K562 (cell line): ENCODE data around the gene LPCAT1. TPM values are rescaled to one million over a fixed set of nuclear protein-coding genes. Genes with fewer than 3 reads are reported as not detected.

Experiments
- ATAC-seq: fragments of 200-7000 bp; cut with Tn5 transposase; 3 replicates; pipeline ENCODE4 v1.9.1; 2020; ENCODE audit warnings: moderate library complexity
- BruUV-seq: library from RNA; stranded (reverse); fragments of 400-500 nt; replicated peaks from 2 replicates; lab custom pipeline; 2021; lab: Mats Ljungman, UMichigan
- CTCF ChIA-PET: fragments of 300-600 bp; formaldehyde crosslinking; extraction: SDS; loops from one replicate; lab custom pipeline; 2021; ENCODE audit warnings: low intra/inter-chr PET ratio; lab: Yijun Ruan, JAX
- POLR2A ChIA-PET: fragments of 300-600, 350-650 bp; sonication (Branson Sonifier 250); formaldehyde crosslinking; extraction: SDS; loops from one replicate; lab custom pipeline; 2021; ENCODE audit warnings: antibody characterized with exemption, inconsistent platforms; lab: Yijun Ruan, JAX
- DNase-seq, 4 experiments: peaks; one replicate each; pipeline versions ENCODE4 v3.0.0 to v3.0.0-alpha.2; 2011 to 2018; ENCODE audit warnings: low spot score in 3 of 4, mixed read lengths in 3 of 4; ENCODE audit errors: extremely low read depth in 1 of 4
- FAIRE-seq: peaks from 2 replicates; lab custom pipeline; 2011; peaks lifted over from hg19 to GRCh38; lab: Jason Lieb, UNC
- H2AFZ ChIP-seq: 2 replicates; pipeline ENCODE4 v1.6.0; 2011; ENCODE audit warnings: low read depth, low read length, control low read depth, inconsistent platforms
- H3K27ac ChIP-seq: fragments of 200-600 bp; 3 replicates; pipeline ENCODE4 v1.8.0; 2011; ENCODE audit warnings: low read depth, mild to moderate bottlenecking, control low read depth, inconsistent platforms, low read length, moderate library complexity, mixed read lengths; ENCODE audit errors: extremely low read depth
- H3K27me3 ChIP-seq, 2 experiments: fragments of 300-600 bp in 1 of 2; 2 replicates in 1 of 2; 3 replicates in 1 of 2; pipeline versions ENCODE4 v1.6.0 to v1.8.0; 2011; ENCODE audit warnings: inconsistent platforms in 2 of 2, low read length in 2 of 2, mild to moderate bottlenecking in 1 of 2, mixed read lengths in 1 of 2, moderate library complexity in 1 of 2; ENCODE audit not compliant: control insufficient read depth in 2 of 2, insufficient read depth in 2 of 2
- H3K36me3 ChIP-seq: fragments of 300-600 bp; 3 replicates; pipeline ENCODE4 v1.8.0; 2011; ENCODE audit warnings: mild to moderate bottlenecking, low read length, inconsistent platforms; ENCODE audit not compliant: control insufficient read depth, insufficient read depth
- H3K4me1 ChIP-seq, 2 experiments: fragments of 200-600 bp in 1 of 2; replicated peaks in 1 of 2; 2 replicates in 1 of 2; 3 replicates in 1 of 2; pipeline versions ENCODE4 v1.5.1 to v1.8.0; 2011; ENCODE audit warnings: inconsistent platforms in 2 of 2, low read length in 2 of 2, mild to moderate bottlenecking in 1 of 2, mixed read lengths in 1 of 2, moderate library complexity in 1 of 2; ENCODE audit not compliant: control insufficient read depth in 2 of 2, insufficient read depth in 2 of 2
- H3K4me2 ChIP-seq: 2 replicates; pipeline ENCODE4 v1.6.1; 2011; ENCODE audit warnings: low read length, control low read depth, inconsistent platforms, mixed read lengths; ENCODE audit not compliant: insufficient read depth
- H3K4me3 ChIP-seq: fragments of 200-600 bp; sonication (generic), shearing (Covaris generic); 2 replicates; pipeline ENCODE4 v1.5.1; 2016; ENCODE audit warnings: control low read depth, inconsistent platforms
- H3K79me2 ChIP-seq: fragments of 200-600 bp; 3 replicates; pipeline ENCODE4 v1.8.0; 2011; ENCODE audit warnings: low read length, inconsistent platforms; ENCODE audit not compliant: control insufficient read depth, insufficient read depth
- H3K9ac ChIP-seq, 2 experiments: 2 replicates each; pipeline versions ENCODE4 v1.6.0 to v1.6.1; 2011; ENCODE audit warnings: low read depth in 2 of 2, low read length in 2 of 2, control low read depth in 1 of 2, inconsistent platforms in 1 of 2, mild to moderate bottlenecking in 1 of 2, mixed read lengths in 1 of 2; ENCODE audit not compliant: insufficient read depth in 1 of 2
- H3K9me1 ChIP-seq: one replicate; pipeline ENCODE4 v1.6.0; 2011; ENCODE audit warnings: inconsistent platforms, mild to moderate bottlenecking, low read length, moderate library complexity; ENCODE audit not compliant: control insufficient read depth, insufficient read depth
- H3K9me3 ChIP-seq: replicated peaks from 2 replicates; pipeline ENCODE4 v1.5.1; 2011; ENCODE audit warnings: low read depth, low read length, inconsistent platforms; ENCODE audit not compliant: control insufficient read depth, insufficient read depth
- H4K20me1 ChIP-seq: replicated peaks from 2 replicates; pipeline ENCODE4 v1.6.1; 2011; ENCODE audit warnings: low read length, inconsistent platforms, mixed read lengths; ENCODE audit not compliant: control insufficient read depth, insufficient read depth
- CXXC5 ChIP-seq: fragments of 250-450 bp; sonication (Bioruptor Pico); IDR thresholded peaks from 2 replicates; pipeline ENCODE4 v1.8.0; 2022; ENCODE audit warnings: inconsistent platforms, mild to moderate bottlenecking, moderate library complexity
- DNMT1 ChIP-seq: fragments of 450-650 bp; IDR thresholded peaks from 2 replicates; pipeline ENCODE4 v1.6.1; 2016; ENCODE audit warnings: antibody characterized with exemption, mild to moderate bottlenecking
- ERF ChIP-seq: fragments of 450-650 bp; formaldehyde crosslinking; IDR thresholded peaks from 2 replicates; pipeline ENCODE4 v1.4.0; 2020; ENCODE audit warnings: mild to moderate bottlenecking, mixed read lengths
- ETV6 ChIP-seq, 3 experiments: fragments of 150-350 bp in 1 of 3; sonication (generic) in 1 of 3; formaldehyde crosslinking in 1 of 3; IDR thresholded peaks; 2 replicates each; pipeline versions ENCODE4 v1.6.1 to v1.8.0; 2014 to 2022; ENCODE audit warnings: borderline replicate concordance in 2 of 3, low read depth in 2 of 3, antibody characterized with exemption in 1 of 3, low read length in 1 of 3, mild to moderate bottlenecking in 1 of 3, missing genetic modification reagents in 1 of 3
- FOXM1 ChIP-seq, 2 experiments: fragments of 450-650 bp in 1 of 2; sonication (generic) in 1 of 2; formaldehyde crosslinking in 1 of 2; IDR thresholded peaks; 2 replicates each; pipeline versions ENCODE4 v1.6.1 to v1.9.0; 2017 to 2022; ENCODE audit warnings: low read depth in 2 of 2, mild to moderate bottlenecking in 2 of 2, missing genetic modification reagents in 1 of 2, moderate library complexity in 1 of 2
- HES1 ChIP-seq: fragments of 450-650 bp; IDR thresholded peaks from 2 replicates; pipeline ENCODE4 v1.6.1; 2016; ENCODE audit warnings: low read depth, mild to moderate bottlenecking, moderate library complexity
- NEUROD1 ChIP-seq: fragments of 150-350 bp; IDR thresholded peaks from 2 replicates; pipeline ENCODE4 v1.6.1; 2014; ENCODE audit warnings: borderline replicate concordance, low read length, low read depth; ENCODE audit not compliant: partially characterized antibody
- SMARCA4 ChIP-seq: fragments of 450-650 bp; IDR thresholded peaks from 2 replicates; pipeline ENCODE4 v1.6.1; 2016
- TSC22D4 ChIP-seq: fragments of 450-650 bp; IDR thresholded peaks from 2 replicates; pipeline ENCODE4 v1.6.1; 2016; ENCODE audit warnings: missing genetic modification characterization, missing biosample characterization, control low read depth
- ZNF121 ChIP-seq: sonication (generic); formaldehyde crosslinking; conservative IDR thresholded peaks from 2 replicates; pipeline ENCODE4 v1.8.0; 2022; ENCODE audit warnings: missing genetic modification reagents
- ZNF165 ChIP-seq: fragments of 250-450 bp; sonication (Bioruptor Pico); IDR thresholded peaks from 2 replicates; pipeline ENCODE4 v1.4.0; 2020; ENCODE audit warnings: borderline replicate concordance
- ZNF253 ChIP-seq: fragments of 250-450 bp; sonication (Bioruptor Pico); conservative IDR thresholded peaks from 2 replicates; pipeline ENCODE4 v1.6.1; 2021; ENCODE audit warnings: mild to moderate bottlenecking
- ZNF717 ChIP-seq: fragments of 250-450 bp; sonication (Bioruptor Pico); IDR thresholded peaks from 2 replicates; pipeline ENCODE4 v1.5.0; 2021
- whole genome bisulfite sequencing: fragments of 100-300 bp; shearing (Covaris generic); methylation state at CpG from one replicate; pipeline ENCODE4 v1.1.6; 2016; ENCODE audit warnings: low coverage, mixed read lengths; ENCODE audit not compliant: insufficient coverage; ENCODE audit errors: missing lambda C conversion rate; 5-methylcytosine and 5-hydroxymethylcytosine counted together
- in situ Hi-C: fragments of 300-500 bp; cut with MboI; formaldehyde crosslinking; loops from 4 replicates; pipeline ENCODE4 v1.15.0; 2018; ENCODE audit warnings: inconsistent platforms, mixed read lengths
- intact Hi-C: fragments of 100-400 bp; cut with micrococcal nuclease; formaldehyde crosslinking; loops from 2 replicates; pipeline ENCODE4 v1.14.2; 2022
- polyA plus RNA-seq, 8 experiments: library from polyadenylated mRNA; depleted of rRNA in 4 of 8; stranded (reverse) in 5 of 8; unstranded in 3 of 8; fragments of >200 nt; fragmentation: Nextera tagmentation in 2 of 8; fragmentation: Illumina TruSeq in 1 of 8; extraction: Ambion mirVana in 2 of 8; extraction: Trizol in 1 of 8; gene quantifications; 2 replicates each; pipeline versions ENCODE4 v1.2.1 to v1.2.3, GENCODE V29; 2011 to 2014; ENCODE audit warnings: inconsistent platforms in 1 of 8, missing spikeins in 1 of 8
- total RNA-seq, 7 experiments: library from RNA; depleted of rRNA in 6 of 7; stranded (reverse); fragments of >200 nt in 6 of 7; fragmentation: Illumina TruSeq in 2 of 7; extraction: Trizol in 2 of 7; gene quantifications; 2 replicates each; pipeline versions ENCODE4 v1.2.1 to v1.2.3, GENCODE V29; 2011 to 2021; ENCODE audit warnings: low replicate concordance in 1 of 7
- TF ChIP-seq, protein P1 (sequence below): sonication (generic); formaldehyde crosslinking; IDR thresholded peaks from 2 replicates; pipeline ENCODE4 v1.8.1; 2023; ENCODE audit warnings: mild to moderate bottlenecking, missing genetic modification reagents

LPCAT1 gene
- total and polyA plus RNA-seq, 9 of the 15 experiments (the other 6 are each of a cell fraction or from before 2014, with no cell fraction given): 0.14 to 18.4 (median 13.9) TPM

GRCh38 chr5:1551426-1552301 lies 27.9 kb upstream of the LPCAT1 start:
- H3K4me1 ChIP-seq: peaks cover 0 to 22% of the 10 kb centered on the region in 2 experiments; a peak in 2 of 5 replicates
- intact Hi-C loops: no loop called here
- peaks cover 23% of the 10 kb centered on the region for H4K20me1 ChIP-seq
- peak overlapping the region in 1 of 2 experiments; percentile 61; a peak in 1 of 4 replicates for H3K9ac ChIP-seq
- H3K27ac ChIP-seq: no peak overlapping the region
- no peak for FAIRE-seq
- TF ChIP-seq ZNF121: no peak
- TF ChIP-seq TSC22D4 (tag): no peak
- no peak for TF ChIP-seq ERF (CRISPR knock-in tag)
- no peak for TF ChIP-seq ZNF165 (CRISPR knock-in tag)
- no peak for TF ChIP-seq ZNF717 (CRISPR knock-in tag)
- TF ChIP-seq SMARCA4: no peak
- TF ChIP-seq ZNF253: no peak
- TF ChIP-seq FOXM1 (IDR thresholded peaks at IDR 0.05; ENCODE audit: low read depth): no peak
- no peak for TF ChIP-seq FOXM1 (CRISPR knock-in tag; IDR thresholded peaks at IDR 0.05; ENCODE audit: low read depth)
- no peak for TF ChIP-seq NEUROD1
- TF ChIP-seq, protein P1, sequence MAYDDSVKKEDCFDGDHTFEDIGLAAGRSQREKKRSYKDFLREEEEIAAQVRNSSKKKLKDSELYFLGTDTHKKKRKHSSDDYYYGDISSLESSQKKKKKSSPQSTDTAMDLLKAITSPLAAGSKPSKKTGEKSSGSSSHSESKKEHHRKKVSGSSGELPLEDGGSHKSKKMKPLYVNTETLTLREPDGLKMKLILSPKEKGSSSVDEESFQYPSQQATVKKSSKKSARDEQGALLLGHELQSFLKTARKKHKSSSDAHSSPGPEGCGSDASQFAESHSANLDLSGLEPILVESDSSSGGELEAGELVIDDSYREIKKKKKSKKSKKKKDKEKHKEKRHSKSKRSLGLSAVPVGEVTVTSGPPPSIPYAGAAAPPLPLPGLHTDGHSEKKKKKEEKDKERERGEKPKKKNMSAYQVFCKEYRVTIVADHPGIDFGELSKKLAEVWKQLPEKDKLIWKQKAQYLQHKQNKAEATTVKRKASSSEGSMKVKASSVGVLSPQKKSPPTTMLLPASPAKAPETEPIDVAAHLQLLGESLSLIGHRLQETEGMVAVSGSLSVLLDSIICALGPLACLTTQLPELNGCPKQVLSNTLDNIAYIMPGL (CRISPR knock-in tag): no peak
- no peak for TF ChIP-seq HES1
- no peak for TF ChIP-seq CXXC5 (CRISPR knock-in tag)
- TF ChIP-seq DNMT1: no peak
- TF ChIP-seq ETV6 (IDR thresholded peaks at IDR 0.05; ENCODE audit: borderline replicate concordance in 1 of 2, low read depth in 2 of 2, low read length in 1 of 2): no peak
- no peak for TF ChIP-seq ETV6 (CRISPR knock-in tag; IDR thresholded peaks at IDR 0.05; ENCODE audit: borderline replicate concordance)
- TF ChIP-seq, all 486 proteins: peak for 0
- ATAC-seq (no peak), DNase-seq (peak in 2 of 4 experiments; percentile 12 to 14)
- in situ Hi-C loops: no loop called here
- 6% methylated on average over 32 of the region's 32 CpGs for WGBS
- H3K36me3 ChIP-seq: no peaks in the 10 kb centered on the region
- ChIA-PET POLR2A (interaction anchor here (0.5 to 1.0 kb wide), 4 partner anchors 10 to 930 kb away, joined by 3 read pairs; no protein-coding TSS in a partner anchor), CTCF (no interaction called here)
- H3K4me3 ChIP-seq: no peak overlapping the region
- H3K27me3 ChIP-seq: peaks cover 75 to 97% of the 10 kb centered on the region in 2 experiments
- no peak overlapping the region for H2AFZ ChIP-seq
- H3K9me1 ChIP-seq: no peaks in the 10 kb centered on the region
- H3K9me3 ChIP-seq: no peaks in the 10 kb centered on the region
- no TSS peak for BruUV-seq
- H3K4me2 ChIP-seq: no peak overlapping the region
- H3K79me2 ChIP-seq: no peaks in the 10 kb centered on the region
